ENCODE measurements around the gene PPDPF. TPM values are rescaled to one million over a fixed set of nuclear protein-coding genes. Genes with fewer than 3 reads are reported as not detected.

Gene PPDPF
- total and polyA plus RNA-seq, 2 donors (not counting 1 experiment from before 2014, with no cell fraction given): 34.0 to 58.0 TPM

DNA sequence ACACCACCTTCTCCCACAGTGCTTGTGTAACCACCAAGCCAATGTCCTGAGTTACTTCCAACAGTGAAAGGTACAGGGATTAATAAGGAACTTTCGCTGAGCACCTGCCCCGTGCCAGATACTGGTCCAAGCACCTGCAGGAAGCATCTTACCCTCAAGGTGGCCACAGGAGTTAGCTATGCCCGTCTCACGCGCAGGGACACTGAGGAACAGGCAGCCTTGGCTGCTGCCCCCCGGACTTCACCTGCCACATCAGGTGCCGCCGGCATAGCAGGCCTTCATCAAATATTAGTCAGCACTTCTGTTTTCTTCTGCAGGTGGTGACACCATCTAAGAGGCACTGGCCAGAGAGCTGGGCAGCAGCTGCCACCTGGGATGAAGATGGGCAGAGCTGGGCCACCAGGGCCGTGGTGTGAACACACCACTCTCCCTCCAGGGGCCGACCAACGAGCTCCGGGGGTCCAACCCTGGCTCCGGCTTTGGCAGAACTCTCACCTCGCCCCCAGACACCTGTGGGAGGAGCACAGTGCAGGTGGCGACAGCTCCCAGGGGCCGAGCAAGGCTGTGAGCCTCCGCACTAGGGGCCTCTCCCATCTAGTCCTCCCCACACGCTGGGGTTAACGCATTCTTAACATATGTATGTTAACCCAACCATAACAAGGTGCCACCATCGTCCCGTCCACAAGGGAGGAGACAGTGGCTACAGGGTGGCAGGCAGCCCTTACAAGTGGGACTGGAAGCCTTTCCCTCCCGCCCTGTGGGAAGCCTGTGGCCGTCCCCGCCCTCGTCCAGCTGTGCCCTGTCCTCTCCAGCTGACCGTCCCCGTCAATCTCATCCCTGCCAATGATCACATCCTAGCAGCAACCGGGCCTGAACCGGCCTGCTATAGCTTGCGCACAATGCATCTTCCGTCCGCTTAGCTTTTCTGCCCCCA lies 2.9 kb upstream of the PPDPF start:
- peaks cover 2% of the 10 kb centered on the region for H3K4me1 ChIP-seq (ENCODE audit: control insufficient read depth, extremely low read depth, insufficient read depth, low read length)
- H3K9me3 ChIP-seq (ENCODE audit: control insufficient read depth, insufficient read depth, low read depth, low read length): no peaks in the 10 kb centered on the region
- no peak overlapping the region for H2AFZ ChIP-seq (ENCODE audit: low read length)
- TF ChIP-seq, protein P1, sequence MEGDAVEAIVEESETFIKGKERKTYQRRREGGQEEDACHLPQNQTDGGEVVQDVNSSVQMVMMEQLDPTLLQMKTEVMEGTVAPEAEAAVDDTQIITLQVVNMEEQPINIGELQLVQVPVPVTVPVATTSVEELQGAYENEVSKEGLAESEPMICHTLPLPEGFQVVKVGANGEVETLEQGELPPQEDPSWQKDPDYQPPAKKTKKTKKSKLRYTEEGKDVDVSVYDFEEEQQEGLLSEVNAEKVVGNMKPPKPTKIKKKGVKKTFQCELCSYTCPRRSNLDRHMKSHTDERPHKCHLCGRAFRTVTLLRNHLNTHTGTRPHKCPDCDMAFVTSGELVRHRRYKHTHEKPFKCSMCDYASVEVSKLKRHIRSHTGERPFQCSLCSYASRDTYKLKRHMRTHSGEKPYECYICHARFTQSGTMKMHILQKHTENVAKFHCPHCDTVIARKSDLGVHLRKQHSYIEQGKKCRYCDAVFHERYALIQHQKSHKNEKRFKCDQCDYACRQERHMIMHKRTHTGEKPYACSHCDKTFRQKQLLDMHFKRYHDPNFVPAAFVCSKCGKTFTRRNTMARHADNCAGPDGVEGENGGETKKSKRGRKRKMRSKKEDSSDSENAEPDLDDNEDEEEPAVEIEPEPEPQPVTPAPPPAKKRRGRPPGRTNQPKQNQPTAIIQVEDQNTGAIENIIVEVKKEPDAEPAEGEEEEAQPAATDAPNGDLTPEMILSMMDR (conservative IDR thresholded peaks at IDR 0.05 in 1 of 2, IDR thresholded peaks at IDR 0.05 in 1 of 2; ENCODE audit: low read depth in 1 of 2, low read length in 2 of 2): no peak
- TF ChIP-seq EZH2 (IDR thresholded peaks at IDR 0.05; ENCODE audit: low read length, missing control alignments): no peak
- H3K79me2 ChIP-seq (ENCODE audit: control insufficient read depth, insufficient read depth, low read length): peaks cover 14% of the 10 kb centered on the region
- no peak for DNase-seq (ENCODE audit: low read depth in 2 of 2)
- H3K27me3 ChIP-seq (ENCODE audit: control insufficient read depth, insufficient read depth, low read length): no peaks in the 10 kb centered on the region
- no peak overlapping the region for H3K4me3 ChIP-seq (replicated peaks in 1 of 4; ENCODE audit: control extremely low read depth in 1 of 4, insufficient read depth in 1 of 4, low read depth in 3 of 4, low read length in 4 of 4)
- H4K20me1 ChIP-seq (ENCODE audit: control insufficient read depth, extremely low read depth, insufficient read depth, low read length): no peaks in the 10 kb centered on the region
- H3K36me3 ChIP-seq (ENCODE audit: control insufficient read depth, insufficient read depth, low read length): no peaks in the 10 kb centered on the region
- no peak overlapping the region for H3K4me2 ChIP-seq (ENCODE audit: extremely low read depth, insufficient read depth, low read length)
- H3K9ac ChIP-seq (ENCODE audit: insufficient read depth, low read length): no peak overlapping the region
- no peak overlapping the region for H3K27ac ChIP-seq (ENCODE audit: insufficient read depth, low read length)

- no peak for DNase-seq (ENCODE audit: low read depth in 2 of 2)
- peaks cover 14% of the 10 kb centered on the region for H3K79me2 ChIP-seq (ENCODE audit: control insufficient read depth, insufficient read depth, low read length)
- peaks cover 2% of the 10 kb centered on the region for H3K4me1 ChIP-seq (ENCODE audit: control insufficient read depth, extremely low read depth, insufficient read depth, low read length)
- peaks cover 5% of the 10 kb centered on the region for H3K36me3 ChIP-seq (ENCODE audit: control insufficient read depth, insufficient read depth, low read length)
- no peak overlapping the region for H3K27ac ChIP-seq (ENCODE audit: insufficient read depth, low read length)
- no peak overlapping the region for H3K4me3 ChIP-seq (replicated peaks in 1 of 4; ENCODE audit: control extremely low read depth in 1 of 4, insufficient read depth in 1 of 4, low read depth in 3 of 4, low read length in 4 of 4)
- H3K9me3 ChIP-seq (ENCODE audit: control insufficient read depth, insufficient read depth, low read depth, low read length): no peaks in the 10 kb centered on the region
- no peak overlapping the region for H2AFZ ChIP-seq (ENCODE audit: low read length)
- H3K4me2 ChIP-seq (ENCODE audit: extremely low read depth, insufficient read depth, low read length): no peak overlapping the region
- H3K27me3 ChIP-seq (ENCODE audit: control insufficient read depth, insufficient read depth, low read length): no peaks in the 10 kb centered on the region
- H4K20me1 ChIP-seq (ENCODE audit: control insufficient read depth, extremely low read depth, insufficient read depth, low read length): no peaks in the 10 kb centered on the region
- H3K9ac ChIP-seq (ENCODE audit: insufficient read depth, low read length): no peak overlapping the region
- TF ChIP-seq EZH2 (IDR thresholded peaks at IDR 0.05; ENCODE audit: low read length, missing control alignments): no peak
- TF ChIP-seq, protein P1 (conservative IDR thresholded peaks at IDR 0.05 in 1 of 2, IDR thresholded peaks at IDR 0.05 in 1 of 2; ENCODE audit: low read depth in 1 of 2, low read length in 2 of 2): no peak
Observed at GRCh38 chr20:63518351-63518861, 2.2 kb upstream of the PPDPF start.

DNA sequence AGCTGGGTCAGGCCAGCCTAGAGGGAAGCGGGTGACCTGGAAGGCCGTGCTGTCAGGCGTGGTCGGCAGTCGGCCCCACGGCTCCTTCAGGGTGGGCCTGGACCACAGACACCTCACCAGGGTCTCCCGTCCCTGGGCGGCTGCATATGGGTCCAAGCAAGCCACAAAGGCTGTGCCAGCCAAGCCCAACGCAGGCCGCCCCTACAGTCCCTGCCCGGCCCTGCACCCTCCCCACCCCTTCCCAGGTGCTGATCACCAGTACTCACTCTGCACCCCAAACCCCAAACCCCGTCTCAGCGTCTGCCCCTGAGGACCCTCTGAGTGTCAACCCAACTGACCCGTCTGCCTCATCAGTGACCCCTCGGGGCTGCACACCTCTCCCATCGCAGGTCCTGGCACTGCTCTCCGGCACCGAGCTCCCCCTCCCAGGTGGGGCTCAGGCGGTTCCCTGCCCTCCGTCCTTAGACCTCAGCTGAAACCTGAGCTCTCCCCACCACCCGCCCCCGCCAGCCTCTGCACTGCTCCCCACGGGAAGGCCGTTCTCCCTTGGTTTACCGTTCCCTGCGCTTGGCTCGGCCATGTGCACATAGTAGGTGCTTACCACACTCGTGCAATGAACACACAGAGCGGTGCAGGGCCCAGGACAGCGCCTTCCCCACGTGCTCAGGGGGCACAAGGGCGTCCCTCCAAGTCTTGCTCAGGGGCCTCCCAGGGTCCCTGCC lies 1.5 kb upstream of the PPDPF start:
- Histone ChIP-seq H4K20me1 (ENCODE audit: control insufficient read depth, extremely low read depth, insufficient read depth, low read length) (no peaks in the 10 kb centered on the region), H3K4me2 (ENCODE audit: extremely low read depth, insufficient read depth, low read length) (no peak overlapping the region), H3K79me2 (ENCODE audit: control insufficient read depth, insufficient read depth, low read length) (peaks cover 14% of the 10 kb centered on the region), H3K4me1 (ENCODE audit: control insufficient read depth, extremely low read depth, insufficient read depth, low read length) (peaks cover 2% of the 10 kb centered on the region), H3K27me3 (ENCODE audit: control insufficient read depth, insufficient read depth, low read length) (no peaks in the 10 kb centered on the region), H3K9ac (ENCODE audit: insufficient read depth, low read length) (no peak overlapping the region), H3K27ac (ENCODE audit: insufficient read depth, low read length) (no peak overlapping the region), H3K36me3 (ENCODE audit: control insufficient read depth, insufficient read depth, low read length) (peaks cover 5% of the 10 kb centered on the region), H3K4me3 (replicated peaks in 1 of 4; ENCODE audit: control extremely low read depth in 1 of 4, insufficient read depth in 1 of 4, low read depth in 3 of 4, low read length in 4 of 4) (peak overlapping the region; percentile 54 to 92 (median 62)), H2AFZ (ENCODE audit: low read length) (peak overlapping the region; percentile 62), H3K9me3 (ENCODE audit: control insufficient read depth, insufficient read depth, low read depth, low read length) (no peaks in the 10 kb centered on the region)
- DNase-seq (ENCODE audit: low read depth in 2 of 2): no peak
- TF ChIP-seq, protein P1 (conservative IDR thresholded peaks at IDR 0.05 in 1 of 2, IDR thresholded peaks at IDR 0.05 in 1 of 2; ENCODE audit: low read depth in 1 of 2, low read length in 2 of 2): no peak
- no peak for TF ChIP-seq EZH2 (IDR thresholded peaks at IDR 0.05; ENCODE audit: low read length, missing control alignments)
